DLD1 (cell line): ENCODE results near the gene LRRC72.
"Not testable (repeated sequence)": the region's sequence is repeated elsewhere in the genome, so short reads cannot be mapped to it uniquely, and the experiment has no call there.

Source experiments
- in situ Hi-C: cut with HindIII; loops from 2 replicates; pipeline ENCODE4 v1.10.0; 2017; ENCODE audit warnings: low sequenced_read_pairs

LRRC72 gene

GRCh38 chr7:16526742-16527540 lies at the start of gene LRRC72:
Gene LRRC72, plus strand, starts transcription at chr7:16526825. Its CDS starts 128 bp downstream, at chr7:16526953.
- in situ Hi-C loops, result no loop called here

DNA sequence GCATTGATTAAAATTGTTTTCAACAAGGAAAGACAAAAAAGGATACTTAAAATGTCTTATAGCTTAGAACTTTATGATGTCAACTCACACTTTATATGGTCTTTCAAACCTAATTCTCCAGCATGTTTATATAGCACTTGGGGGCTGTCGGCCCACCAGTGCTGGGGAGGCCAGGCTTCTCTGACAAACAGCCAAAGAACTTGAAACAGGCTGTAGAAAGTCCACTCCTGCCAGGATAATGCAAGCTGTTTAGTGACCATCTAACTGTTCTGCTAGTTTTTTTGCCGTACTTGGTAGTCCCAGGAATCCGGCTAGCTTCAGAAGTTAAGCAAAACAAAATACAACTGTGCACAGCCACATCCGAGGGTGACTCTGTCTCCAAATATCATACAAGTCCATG lies 47.5 kb upstream of the LRRC72 start:
- in situ Hi-C loops, result no loop called here

DNA sequence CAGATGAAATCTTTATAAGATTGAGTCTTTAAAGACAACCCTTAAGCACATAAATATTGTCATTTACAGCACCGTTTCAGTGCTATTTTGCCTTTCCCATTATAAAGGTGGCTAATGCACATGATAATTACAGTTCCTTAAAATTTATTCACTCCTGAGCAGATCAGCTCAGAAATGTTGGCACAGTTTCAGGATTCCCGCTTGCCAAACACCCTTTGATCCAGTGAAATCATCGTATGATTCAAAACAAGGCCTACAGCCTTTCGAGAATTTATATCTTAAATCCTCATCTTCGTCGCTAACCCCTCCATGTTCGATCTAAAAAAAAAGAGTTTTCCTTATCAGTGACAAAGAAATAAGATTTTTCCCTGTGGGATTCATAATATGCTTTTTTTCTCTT lies 47.0 kb upstream of the LRRC72 start:
- in situ Hi-C loops, result no loop called here

- in situ Hi-C loops, result no loop called here
Measured at GRCh38 chr7:16484453-16485158, 42.0 kb upstream of the LRRC72 start.

DNA sequence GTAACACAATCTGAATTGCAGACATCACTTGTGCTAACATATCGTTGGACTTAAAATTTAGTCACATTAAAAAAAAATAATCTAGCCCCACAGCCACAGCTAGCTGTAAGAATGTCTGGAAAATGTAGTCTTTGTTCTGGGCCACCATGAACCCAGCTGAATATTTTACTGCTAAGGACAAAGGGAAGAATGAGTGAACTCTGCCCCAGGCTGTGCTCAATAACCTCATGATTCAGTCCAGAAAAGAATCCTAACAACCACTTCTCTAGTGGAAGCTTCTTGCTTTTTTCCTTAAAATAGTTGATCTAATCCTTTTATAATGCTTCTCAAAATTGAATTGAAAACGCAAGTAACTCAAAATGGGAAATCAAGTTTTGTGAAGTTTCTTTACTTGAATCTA lies 35.5 kb upstream of the LRRC72 start:
- in situ Hi-C loops, result no loop called here

- in situ Hi-C loops, result no loop called here
Measured at GRCh38 chr7:16492513-16493062, 34.0 kb upstream of the LRRC72 start.

GRCh38 chr7:16493266-16493665 lies 33.4 kb upstream of the LRRC72 start:
- in situ Hi-C loops, result no loop called here

- in situ Hi-C loops, result no loop called here
Measured at GRCh38 chr7:16494551-16494950, 32.1 kb upstream of the LRRC72 start.

DNA sequence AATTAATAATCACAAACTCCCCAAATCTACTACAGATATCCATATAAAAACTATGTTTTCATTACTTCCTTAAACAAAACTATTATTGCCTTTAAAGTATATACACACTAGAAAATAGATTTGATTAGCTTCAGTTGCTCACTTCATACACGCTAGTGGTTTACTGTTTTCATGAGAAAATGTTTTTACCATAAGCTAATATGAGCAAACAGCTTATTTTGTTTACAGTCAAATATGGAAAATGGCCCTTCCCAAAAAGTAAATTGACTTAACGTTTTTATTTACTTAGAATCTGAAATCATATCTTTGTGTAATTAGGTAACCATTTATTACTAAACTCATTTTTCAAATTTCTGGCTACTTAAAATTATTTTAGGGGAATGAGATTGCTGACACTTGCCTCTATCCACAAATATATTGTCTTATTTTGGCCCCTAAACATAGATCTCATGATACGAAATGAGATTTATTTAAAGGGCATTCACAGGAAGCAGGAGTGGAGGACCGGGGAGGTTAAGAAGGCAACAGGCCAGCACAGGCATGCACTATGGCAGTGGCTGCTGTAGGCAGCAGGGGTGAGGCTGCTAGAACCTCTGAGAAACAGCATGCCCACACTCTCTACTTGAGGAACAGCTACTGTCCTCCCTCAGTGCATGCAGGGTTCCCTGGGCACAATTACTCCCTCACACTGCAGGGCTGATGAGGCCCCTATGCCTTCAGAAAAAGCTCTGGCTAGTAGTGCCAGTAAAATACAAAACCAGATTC lies 31.5 kb upstream of the LRRC72 start:
- in situ Hi-C loops, result no loop called here

DNA sequence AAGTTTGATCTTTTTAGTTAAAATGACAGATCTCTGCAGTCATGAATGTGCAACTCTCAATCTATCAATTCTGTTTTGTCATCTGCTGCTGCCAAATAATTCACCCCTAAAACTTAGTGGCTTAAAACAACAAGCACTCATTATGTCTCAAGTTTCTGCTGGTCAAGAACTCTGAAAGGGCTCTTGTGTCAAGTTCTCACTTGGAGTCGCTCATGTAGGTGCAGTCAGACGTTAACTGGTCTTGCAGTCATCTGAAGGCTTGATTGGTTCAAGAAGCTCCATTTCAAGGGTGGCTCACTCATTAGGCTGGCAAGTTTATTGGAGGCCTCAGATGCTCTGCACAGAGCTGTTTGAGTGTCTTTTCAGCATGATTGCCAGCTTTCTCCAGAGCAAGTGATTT lies 28.5 kb upstream of the LRRC72 start:
- in situ Hi-C loops, result no loop called here

GRCh38 chr7:16502303-16502702 lies 24.3 kb upstream of the LRRC72 start:
- in situ Hi-C loops, result no loop called here

DNA sequence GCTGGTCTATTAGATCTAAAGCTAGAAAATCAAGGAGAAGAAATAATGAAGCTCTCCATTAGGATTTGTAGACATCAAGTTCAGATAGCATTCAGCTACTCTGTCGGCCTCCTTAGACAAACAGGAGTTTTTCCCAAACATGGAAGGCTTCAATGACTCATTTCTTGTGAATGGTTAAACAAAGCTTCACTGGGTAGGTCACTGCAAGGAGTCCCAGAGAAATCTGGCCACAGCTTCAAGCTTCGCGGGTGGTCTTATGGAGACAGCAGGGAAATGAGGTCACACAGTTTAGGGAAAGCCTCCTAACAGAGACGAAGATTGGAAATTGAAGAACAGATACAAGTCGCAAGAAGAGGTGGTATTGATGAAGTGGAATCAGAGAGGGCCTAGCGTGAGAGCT lies 22.6 kb upstream of the LRRC72 start:
- in situ Hi-C loops, result no loop called here

DNA sequence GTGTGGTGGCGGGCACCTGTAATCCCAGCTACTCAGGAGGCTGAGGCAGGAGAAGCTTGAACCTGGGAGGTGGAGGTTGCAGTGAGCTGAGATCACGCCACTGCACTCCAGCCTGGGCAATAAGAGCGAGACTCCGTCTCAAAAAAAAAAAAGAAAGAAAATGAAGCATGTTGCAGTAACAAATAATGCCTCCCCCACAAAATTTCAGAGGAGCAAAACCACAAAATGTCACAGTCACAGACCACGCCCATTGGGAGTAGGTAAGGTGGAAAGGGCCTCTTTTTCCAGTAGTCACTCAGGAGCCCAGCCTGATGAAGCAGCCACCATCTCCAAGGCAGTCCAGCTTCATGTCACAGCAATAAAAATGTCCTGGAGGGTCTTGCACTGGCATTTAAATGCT lies 20.2 kb upstream of the LRRC72 start:
- in situ Hi-C loops, result not testable (repeated sequence)

DNA sequence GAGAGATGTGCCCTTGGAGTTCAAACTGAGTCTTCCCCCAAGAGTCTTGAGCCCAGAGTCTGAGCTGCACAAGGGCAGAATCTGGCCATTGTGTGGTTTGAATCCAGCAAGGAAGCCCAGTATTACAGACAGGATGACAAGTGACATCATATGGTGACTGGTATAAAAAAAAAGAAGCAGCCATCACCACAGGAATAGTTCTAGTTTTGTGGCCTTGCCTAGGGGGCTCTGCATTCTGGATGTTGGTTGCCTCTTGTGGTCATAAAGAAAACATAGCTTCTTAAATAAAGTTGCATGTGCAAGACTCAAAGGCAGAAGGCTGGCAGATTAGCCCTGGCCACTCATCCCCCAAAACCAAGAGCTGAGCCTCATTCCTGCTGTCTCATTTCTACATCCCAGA lies 16.8 kb upstream of the LRRC72 start:
- in situ Hi-C loops, result no loop called here

GRCh38 chr7:16511314-16511713 lies 15.3 kb upstream of the LRRC72 start:
- in situ Hi-C loops, result no loop called here

- in situ Hi-C loops, result no loop called here
Measured at GRCh38 chr7:16512097-16512496, 14.5 kb upstream of the LRRC72 start.

- in situ Hi-C loops, result no loop called here
Measured at GRCh38 chr7:16514271-16514670, 12.4 kb upstream of the LRRC72 start.

- in situ Hi-C loops, result no loop called here
Measured at GRCh38 chr7:16514729-16515128, 11.9 kb upstream of the LRRC72 start.

GRCh38 chr7:16515785-16516685 lies 10.6 kb upstream of the LRRC72 start:
- in situ Hi-C loops, result no loop called here

- in situ Hi-C loops, result not testable (repeated sequence)
Measured at GRCh38 chr7:16519985-16520384, 6.6 kb upstream of the LRRC72 start.
